HCT116 (cell line): ENCODE measurements around the gene CELF2.

Experiments
- POLR2A ChIP-seq: IDR thresholded peaks from 2 replicates; pipeline ENCODE4 v1.7.0; 2011; ENCODE audit warnings: borderline replicate concordance; ENCODE audit not compliant: insufficient read depth, insufficient read length; ENCODE audit errors: extremely low read depth
- POLR2AphosphoS5 ChIP-seq: IDR thresholded peaks from 2 replicates; pipeline ENCODE4 v1.6.1; 2011; ENCODE audit warnings: mild to moderate bottlenecking, low read depth, low read length, moderate library complexity
- SIN3A ChIP-seq: IDR thresholded peaks from 2 replicates; pipeline ENCODE4 v1.6.1; 2012; ENCODE audit warnings: low read depth
- SRF ChIP-seq: IDR thresholded peaks from 2 replicates; pipeline ENCODE4 v1.6.1; 2012; ENCODE audit warnings: low read depth
- ZNF274 ChIP-seq: fragments of 200-500 bp; sonication (Bioruptor generic); IDR thresholded peaks from 2 replicates; pipeline ENCODE4 v1.6.1; 2014; ENCODE audit warnings: mild to moderate bottlenecking, low read depth, low read length, inconsistent platforms
- TF ChIP-seq, protein P1 (sequence below), 3 experiments: fragments of 200-600 bp in 1 of 3; sonication (generic) in 1 of 3; IDR thresholded peaks in 2 of 3; conservative IDR thresholded peaks in 1 of 3; 2 replicates each; pipeline ENCODE4 v1.5.1; 2012 to 2017; ENCODE audit warnings: low read depth in 2 of 3, low read length in 2 of 3, antibody characterized with exemption in 1 of 3, borderline replicate concordance in 1 of 3, control low read depth in 1 of 3, mild to moderate bottlenecking in 1 of 3, mixed read lengths in 1 of 3, mixed run types in 1 of 3, moderate library complexity in 1 of 3; ENCODE audit not compliant: insufficient read depth in 1 of 3
- TF ChIP-seq, protein P2 (sequence below): IDR thresholded peaks from 2 replicates; pipeline ENCODE4 v1.6.1; 2012

DNA sequence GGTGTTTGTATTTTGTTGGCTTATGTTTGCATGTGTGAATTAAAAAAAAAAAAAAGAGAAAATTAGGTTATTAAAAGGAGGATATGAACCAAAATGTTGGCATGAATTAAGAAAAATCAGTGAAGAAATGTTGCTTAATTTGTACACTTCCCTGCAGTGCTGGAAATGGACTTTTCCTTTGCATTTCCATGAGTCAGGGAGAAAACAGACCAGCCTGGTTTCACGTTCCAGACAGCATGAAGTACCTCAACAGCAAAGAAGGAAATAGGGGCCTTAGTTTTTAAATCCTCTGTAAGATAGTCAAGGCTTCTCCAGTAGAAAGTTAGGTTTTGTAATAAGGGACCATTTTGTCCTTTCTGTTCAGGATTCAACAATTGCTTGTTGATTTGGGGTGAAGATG lies 159.7 kb downstream of the CELF2 start:
- no peak for TF ChIP-seq ZNF274
- no peak for TF ChIP-seq SRF
- TF ChIP-seq, protein P1, sequence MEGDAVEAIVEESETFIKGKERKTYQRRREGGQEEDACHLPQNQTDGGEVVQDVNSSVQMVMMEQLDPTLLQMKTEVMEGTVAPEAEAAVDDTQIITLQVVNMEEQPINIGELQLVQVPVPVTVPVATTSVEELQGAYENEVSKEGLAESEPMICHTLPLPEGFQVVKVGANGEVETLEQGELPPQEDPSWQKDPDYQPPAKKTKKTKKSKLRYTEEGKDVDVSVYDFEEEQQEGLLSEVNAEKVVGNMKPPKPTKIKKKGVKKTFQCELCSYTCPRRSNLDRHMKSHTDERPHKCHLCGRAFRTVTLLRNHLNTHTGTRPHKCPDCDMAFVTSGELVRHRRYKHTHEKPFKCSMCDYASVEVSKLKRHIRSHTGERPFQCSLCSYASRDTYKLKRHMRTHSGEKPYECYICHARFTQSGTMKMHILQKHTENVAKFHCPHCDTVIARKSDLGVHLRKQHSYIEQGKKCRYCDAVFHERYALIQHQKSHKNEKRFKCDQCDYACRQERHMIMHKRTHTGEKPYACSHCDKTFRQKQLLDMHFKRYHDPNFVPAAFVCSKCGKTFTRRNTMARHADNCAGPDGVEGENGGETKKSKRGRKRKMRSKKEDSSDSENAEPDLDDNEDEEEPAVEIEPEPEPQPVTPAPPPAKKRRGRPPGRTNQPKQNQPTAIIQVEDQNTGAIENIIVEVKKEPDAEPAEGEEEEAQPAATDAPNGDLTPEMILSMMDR (IDR thresholded peaks at IDR 0.05 in 2 of 3, conservative IDR thresholded peaks at IDR 0.05 in 1 of 3; ENCODE audit: borderline replicate concordance in 1 of 3, insufficient read depth in 1 of 3, low read depth in 2 of 3, low read length in 2 of 3): no peak
- TF ChIP-seq POLR2A: no peak
- TF ChIP-seq POLR2AphosphoS5: no peak
- TF ChIP-seq SIN3A: no peak
- TF ChIP-seq, protein P2, sequence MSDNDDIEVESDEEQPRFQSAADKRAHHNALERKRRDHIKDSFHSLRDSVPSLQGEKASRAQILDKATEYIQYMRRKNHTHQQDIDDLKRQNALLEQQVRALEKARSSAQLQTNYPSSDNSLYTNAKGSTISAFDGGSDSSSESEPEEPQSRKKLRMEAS: no peak
